Type B pancreatic cell (in vitro differentiated cells): Measurements from ENCODE around the gene SWT1. TPM values are rescaled to one million over a fixed set of nuclear protein-coding genes. Genes with fewer than 3 reads are reported as not detected.
"Not testable (repeated sequence)": the region's sequence is repeated elsewhere in the genome, so short reads cannot be mapped to it uniquely, and the experiment has no call there.

Experiments
- DNase-seq: peaks from one replicate; pipeline ENCODE4 v3.0.0; 2021; ENCODE audit warnings: mixed read lengths; ENCODE audit not compliant: unreplicated experiment; ENCODE audit errors: extremely low spot score
- H3K27ac Mint-ChIP-seq: 2 replicates; pipeline ENCODE4 v1.8.0; 2021; ENCODE audit warnings: mild to moderate bottlenecking, mixed read lengths
- H3K27me3 Mint-ChIP-seq: 2 replicates; pipeline ENCODE4 v1.8.0; 2021; ENCODE audit warnings: mixed read lengths
- H3K36me3 Mint-ChIP-seq: 2 replicates; pipeline ENCODE4 v1.8.0; 2021; ENCODE audit warnings: mixed read lengths
- H3K4me1 Mint-ChIP-seq: one replicate; pipeline ENCODE4 v1.8.0; 2021; ENCODE audit warnings: mixed read lengths; ENCODE audit not compliant: unreplicated experiment
- H3K4me3 Mint-ChIP-seq: 2 replicates; pipeline ENCODE4 v1.8.0; 2021; ENCODE audit warnings: mild to moderate bottlenecking, mixed read lengths
- H3K9me3 Mint-ChIP-seq: 2 replicates; pipeline ENCODE4 v1.8.0; 2021; ENCODE audit warnings: mixed read lengths
- CTCF ChIP-seq: fragments of 200-600 bp; sonication (generic); conservative IDR thresholded peaks from 2 replicates; pipeline ENCODE4 v1.5.0; 2021; ENCODE audit warnings: antibody characterized with exemption, mild to moderate bottlenecking
- total RNA-seq: library from RNA; stranded (reverse); gene quantifications from 2 replicates; pipeline ENCODE4 v1.2.1, GENCODE V29; 2021; ENCODE audit warnings: low replicate concordance

SWT1 gene
- total RNA-seq, 1 donor from 2014 or later, result 6.2 TPM

- H3K27me3 Mint-ChIP-seq, result no peaks in the 10 kb centered on the region
- DNase-seq, result no peak
- H3K9me3 Mint-ChIP-seq, result no peaks in the 10 kb centered on the region
- TF ChIP-seq CTCF, result no peak
- H3K4me1 Mint-ChIP-seq, result no peaks in the 10 kb centered on the region
- no peak overlapping the region for H3K4me3 Mint-ChIP-seq
- peaks cover 4% of the 10 kb centered on the region for H3K36me3 Mint-ChIP-seq
- no peak overlapping the region for H3K27ac Mint-ChIP-seq
These were observed 82.9 kb downstream of the SWT1 start for GRCh38 chr1:185239861-185240260.

GRCh38 chr1:185241127-185241526 is 84.2 kb downstream of the SWT1 start:
- no peak for DNase-seq
- Mint-ChIP-seq H3K27me3 (no peaks in the 10 kb centered on the region), H3K36me3 (peaks cover 4% of the 10 kb centered on the region), H3K9me3 (no peaks in the 10 kb centered on the region), H3K4me3 (no peak overlapping the region), H3K27ac (no peak overlapping the region), H3K4me1 (no peaks in the 10 kb centered on the region)
- TF ChIP-seq CTCF, result no peak

GRCh38 chr1:185244015-185244747 is 87.2 kb downstream of the SWT1 start:
- H3K27me3 Mint-ChIP-seq, result no peaks in the 10 kb centered on the region
- DNase-seq, result no peak
- H3K9me3 Mint-ChIP-seq, result no peaks in the 10 kb centered on the region
- H3K36me3 Mint-ChIP-seq, result no peaks in the 10 kb centered on the region
- no peak for TF ChIP-seq CTCF
- no peak overlapping the region for H3K27ac Mint-ChIP-seq
- no peak overlapping the region for H3K4me3 Mint-ChIP-seq
- peaks cover 5% of the 10 kb centered on the region for H3K4me1 Mint-ChIP-seq

GRCh38 chr1:185245466-185245865 is 88.5 kb downstream of the SWT1 start:
- Mint-ChIP-seq H3K27me3 (no peaks in the 10 kb centered on the region), H3K27ac (no peak overlapping the region), H3K4me1 (peaks cover 5% of the 10 kb centered on the region), H3K36me3 (no peaks in the 10 kb centered on the region), H3K4me3 (no peak overlapping the region), H3K9me3 (no peaks in the 10 kb centered on the region)
- DNase-seq, result no peak
- no peak for TF ChIP-seq CTCF

- H3K36me3 Mint-ChIP-seq, result no peaks in the 10 kb centered on the region
- no peak overlapping the region for H3K4me3 Mint-ChIP-seq
- H3K27me3 Mint-ChIP-seq, result no peaks in the 10 kb centered on the region
- peaks cover 5% of the 10 kb centered on the region for H3K4me1 Mint-ChIP-seq
- no peaks in the 10 kb centered on the region for H3K9me3 Mint-ChIP-seq
- DNase-seq, result no peak
- no peak for TF ChIP-seq CTCF
- H3K27ac Mint-ChIP-seq, result no peak overlapping the region
These were observed 92.6 kb downstream of the SWT1 start for GRCh38 chr1:185249563-185249962.

- no peak overlapping the region for H3K4me3 Mint-ChIP-seq
- no peaks in the 10 kb centered on the region for H3K36me3 Mint-ChIP-seq
- no peak overlapping the region for H3K27ac Mint-ChIP-seq
- H3K9me3 Mint-ChIP-seq, result no peaks in the 10 kb centered on the region
- peaks cover 5% of the 10 kb centered on the region for H3K4me1 Mint-ChIP-seq
- no peak for DNase-seq
- no peak for TF ChIP-seq CTCF
- H3K27me3 Mint-ChIP-seq, result no peaks in the 10 kb centered on the region
These were observed 93.1 kb downstream of the SWT1 start for GRCh38 chr1:185250063-185250462.

GRCh38 chr1:185251928-185252327 is 95.0 kb downstream of the SWT1 start:
- not testable (repeated sequence) for H3K27ac Mint-ChIP-seq, H3K27me3 Mint-ChIP-seq, H3K36me3 Mint-ChIP-seq, H3K9me3 Mint-ChIP-seq, DNase-seq, H3K4me1 Mint-ChIP-seq, H3K4me3 Mint-ChIP-seq

- not testable (repeated sequence) for H3K4me3 Mint-ChIP-seq, H3K4me1 Mint-ChIP-seq, H3K27ac Mint-ChIP-seq, H3K36me3 Mint-ChIP-seq, DNase-seq, H3K9me3 Mint-ChIP-seq, H3K27me3 Mint-ChIP-seq
These were observed 95.4 kb downstream of the SWT1 start for GRCh38 chr1:185252404-185252803.
